DMS79 treated with DMSO at 0.1 percent for 48 hours (cell line): ENCODE results near the gene AURKA.

Experiments used
- DNase-seq: peaks from one replicate; lab custom pipeline; 2025; lab: John Stamatoyannopoulos, UW

The AURKA gene

DNA sequence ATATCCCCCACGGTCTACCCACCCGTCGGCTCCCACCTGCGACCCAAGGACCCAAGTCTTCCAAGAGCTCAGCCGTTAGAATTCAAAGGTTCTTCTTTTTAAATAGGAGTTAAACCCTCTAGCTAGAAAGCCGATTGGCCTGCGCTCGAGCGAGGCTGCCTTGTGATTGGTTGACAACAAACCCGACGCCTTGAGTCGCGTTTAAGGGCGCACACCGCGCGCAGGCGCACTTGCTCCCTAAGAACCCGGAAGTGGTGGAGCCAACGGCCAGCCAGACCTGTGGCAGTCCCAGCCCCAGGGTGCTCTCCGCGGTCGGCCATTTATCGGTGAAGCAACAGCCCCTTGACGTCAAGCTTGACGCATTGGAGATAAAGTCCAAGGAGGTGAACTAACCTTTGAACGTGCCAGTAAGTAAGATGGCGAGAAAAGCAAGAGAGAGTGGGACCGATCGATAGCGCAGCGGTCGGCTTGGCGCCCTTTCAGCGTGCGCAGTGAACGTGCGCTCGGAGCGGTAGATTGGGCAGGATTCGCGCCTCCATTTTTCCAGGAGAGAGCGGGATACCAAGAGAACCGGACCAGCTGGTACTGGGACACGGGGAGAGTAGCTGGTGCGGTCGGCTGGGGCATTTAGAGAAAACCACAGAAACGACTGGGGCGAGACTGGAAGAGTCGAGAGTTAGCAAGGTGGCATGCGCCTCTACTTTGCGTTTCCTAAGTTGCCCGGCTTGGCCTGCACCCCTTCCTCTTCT, at the start of gene AURKA, which contains the start of gene CSTF1:
TSS of gene AURKA (minus strand) at position 84 of the 749 bp plus-strand sequence. CDS start 4,018 bp downstream, outside the sequence.
TSS of gene CSTF1 (plus strand) at position 514 of the 749 bp plus-strand sequence. CDS start 2,908 bp downstream, outside the sequence.
- peak; percentile 100 for DNase-seq

GRCh38 chr20:56440346-56441007, 48.5 kb upstream of the AURKA start:
- peak; percentile 13 for DNase-seq

- no peak for DNase-seq
Measured at GRCh38 chr20:56439771-56440291, 47.8 kb upstream of the AURKA start.

DNA sequence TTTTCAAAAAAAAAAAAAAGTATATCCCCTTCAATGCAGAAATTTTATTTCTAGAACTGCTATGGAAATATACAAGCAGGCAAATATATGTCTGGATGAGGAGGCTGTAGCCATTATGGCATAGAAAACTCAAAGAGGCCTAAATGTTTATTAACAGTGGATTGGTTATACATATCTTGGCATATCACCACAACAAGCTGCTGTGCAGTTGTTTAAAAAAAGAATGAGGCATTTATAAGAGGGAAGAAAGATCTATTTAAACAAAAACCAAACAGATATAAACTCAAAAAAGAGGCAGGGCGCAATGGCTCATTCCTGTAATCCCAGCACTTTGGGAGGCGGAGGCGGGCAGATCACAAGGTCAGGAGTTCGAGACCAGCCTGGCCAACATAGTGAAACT, 46.3 kb upstream of the AURKA start:
- DNase-seq = no peak

- no peak for DNase-seq
Measured at GRCh38 chr20:56437196-56437960, 45.4 kb upstream of the AURKA start.

DNA sequence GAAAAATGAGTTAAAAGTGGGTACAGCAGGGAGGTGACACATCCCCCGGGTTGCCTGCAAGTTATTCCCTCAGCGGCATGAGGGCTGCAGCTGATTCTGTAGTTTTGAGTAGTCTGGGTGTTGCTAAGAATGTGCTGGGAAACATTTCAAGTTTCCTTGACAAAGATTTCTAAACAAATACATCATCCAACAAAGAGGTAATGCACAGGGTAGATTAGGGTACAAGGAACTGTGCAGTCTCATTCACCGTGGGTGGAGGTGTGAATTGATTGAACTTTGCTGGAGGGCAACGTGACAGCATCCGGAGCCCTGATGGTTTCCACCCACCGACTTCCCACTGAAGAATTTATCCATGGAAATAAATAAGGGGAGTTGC, 41.9 kb upstream of the AURKA start:
- DNase-seq = no peak

DNA sequence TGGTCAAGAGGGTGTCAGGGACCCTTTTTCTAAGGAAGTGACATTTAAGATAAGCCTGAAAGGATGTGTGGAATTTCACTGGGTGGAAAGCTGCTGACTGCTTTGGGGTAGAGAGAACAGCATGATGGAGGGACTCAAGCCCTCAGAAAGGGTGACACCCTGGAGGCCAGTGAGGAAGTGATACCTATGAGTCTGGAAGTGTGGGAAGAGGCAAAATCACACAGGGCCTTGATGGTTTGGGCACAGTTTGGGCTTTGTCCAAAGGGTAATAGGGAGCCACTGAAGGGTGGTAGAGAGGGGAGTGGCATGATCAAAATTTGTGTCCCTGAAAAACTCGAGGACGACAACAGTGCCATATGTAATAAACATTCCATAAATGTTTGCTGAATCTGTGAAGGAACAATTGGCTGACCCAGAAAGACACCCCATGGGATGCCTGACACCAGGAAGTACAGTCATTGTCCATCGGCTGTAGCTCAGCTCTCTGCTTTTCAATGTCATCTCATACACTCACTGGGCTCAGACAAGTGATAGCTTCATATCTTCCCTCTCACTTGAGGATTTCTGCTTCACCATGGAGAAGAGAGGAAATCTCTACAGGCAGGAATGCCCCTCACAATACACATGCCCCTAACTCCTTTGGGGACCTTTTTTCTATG, 41.3 kb upstream of the AURKA start:
- no peak for DNase-seq

DNA sequence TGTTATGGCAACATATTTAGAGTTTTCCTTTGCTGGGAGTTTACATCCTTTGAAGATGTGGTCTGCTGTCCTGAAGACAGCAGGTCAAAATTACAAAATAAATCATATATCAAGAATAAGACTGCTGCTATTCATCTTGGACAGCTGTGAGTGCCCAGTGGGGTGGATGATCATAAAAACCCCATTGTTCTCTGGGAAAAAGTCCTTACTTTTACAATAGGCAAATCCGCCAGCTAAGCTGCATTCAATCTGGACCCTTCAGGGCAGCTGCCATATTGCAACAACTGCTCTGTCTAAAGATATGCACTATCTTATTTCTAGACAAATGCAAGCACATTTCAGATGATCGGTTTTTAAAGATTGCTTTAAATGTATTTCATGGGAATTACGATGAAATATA, 39.5 kb upstream of the AURKA start:
- no peak for DNase-seq

DNA sequence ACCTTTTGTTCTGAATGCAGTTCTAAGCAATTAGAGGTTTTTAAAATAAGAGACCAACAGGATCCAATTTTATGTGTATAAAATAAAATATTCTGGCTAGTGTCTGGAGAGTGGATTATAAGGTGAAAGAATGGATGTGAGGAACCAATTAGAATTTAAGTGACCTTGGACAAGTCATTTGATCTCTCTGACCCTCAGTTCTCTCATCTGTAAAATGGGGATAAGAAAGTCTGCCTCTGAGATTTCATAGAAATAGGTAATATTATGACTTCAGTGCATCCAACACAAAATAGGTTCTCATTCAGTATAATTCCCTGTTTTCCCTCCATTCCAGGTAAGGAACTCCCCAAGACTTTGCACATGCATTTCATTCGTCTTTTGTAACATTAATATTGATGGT, 38.9 kb upstream of the AURKA start:
- DNase-seq = no peak

- no peak for DNase-seq
Measured at GRCh38 chr20:56430461-56430860, 38.4 kb upstream of the AURKA start.

- no peak for DNase-seq
Measured at GRCh38 chr20:56429941-56430340, 37.9 kb upstream of the AURKA start.

- no peak for DNase-seq
Measured at GRCh38 chr20:56429502-56429901, 37.5 kb upstream of the AURKA start.

- DNase-seq = no peak
Measured at GRCh38 chr20:56428881-56429280, 36.9 kb upstream of the AURKA start.

DNA sequence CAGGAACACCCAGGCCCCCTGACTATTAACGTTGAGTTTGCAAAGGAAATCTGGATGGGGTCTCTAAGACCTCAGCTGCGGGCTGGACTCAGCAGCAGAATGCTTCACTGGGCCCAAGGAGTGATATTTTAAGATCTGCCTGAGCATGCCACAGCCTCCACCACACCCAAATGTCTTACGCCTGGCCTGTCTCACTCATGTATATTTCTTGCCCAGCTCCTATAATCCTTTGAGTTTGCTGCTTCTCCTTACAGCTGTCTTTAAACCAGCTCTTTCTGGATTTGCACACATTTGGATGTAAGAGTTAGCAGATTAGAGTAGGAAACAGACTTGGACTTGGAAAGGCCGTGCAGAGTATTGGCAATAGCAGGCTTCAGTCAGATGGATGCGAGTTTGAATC, 36.4 kb upstream of the AURKA start:
- no peak for DNase-seq

GRCh38 chr20:56427797-56428196, 35.8 kb upstream of the AURKA start:
- DNase-seq = no peak

GRCh38 chr20:56426926-56427325, 34.9 kb upstream of the AURKA start:
- no peak for DNase-seq

DNA sequence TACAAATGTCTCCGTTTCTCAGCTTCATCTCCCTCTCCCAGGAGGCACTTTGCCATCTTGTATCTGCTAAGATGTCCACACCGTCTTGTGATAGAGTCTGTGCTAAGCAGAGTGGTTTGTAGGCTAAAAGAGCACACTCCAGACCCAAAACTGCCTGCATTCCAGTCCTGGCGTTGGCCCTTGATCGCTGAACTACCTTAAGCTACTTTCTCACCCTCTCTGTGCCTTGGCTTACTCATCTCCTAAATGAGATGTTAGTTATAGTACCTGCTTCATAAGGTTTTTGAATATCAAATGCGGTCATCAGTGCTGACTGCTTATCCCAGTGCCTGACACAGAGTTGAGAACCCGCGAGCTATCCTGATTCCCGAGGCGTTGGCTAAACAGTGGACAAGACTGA, 34.0 kb upstream of the AURKA start:
- DNase-seq = no peak

GRCh38 chr20:56424931-56425330, 32.9 kb upstream of the AURKA start:
- DNase-seq = no peak

GRCh38 chr20:56423886-56424285, 31.9 kb upstream of the AURKA start:
- DNase-seq = no peak

GRCh38 chr20:56423211-56423610, 31.2 kb upstream of the AURKA start:
- no peak for DNase-seq

GRCh38 chr20:56422824-56423189, 30.8 kb upstream of the AURKA start:
- no peak for DNase-seq
